Immature natural killer cell (primary cell): Measurements from ENCODE around the gene PSMC6. TPM values are rescaled to one million over a fixed set of nuclear protein-coding genes. Genes with fewer than 3 reads are reported as not detected.
A peak's percentile ranks its signal among the peaks of the same experiment; 100 is the strongest.
"Not testable (repeated sequence)": the region's sequence is repeated elsewhere in the genome, so short reads cannot be mapped to it uniquely, and the experiment has no call there.

ENCODE experiments used
- DNase-seq, 3 donors: peaks; one replicate each; pipeline ENCODE4 v3.0.0; 2022; ENCODE audit warnings: mixed read lengths in 1 of 3
- H3K27ac Mint-ChIP-seq, 6 donors: one replicate each; pipeline ENCODE4 v1.8.0; 2020; ENCODE audit warnings: mixed read lengths in 6 of 6, mild to moderate bottlenecking in 5 of 6, inconsistent platforms in 4 of 6, moderate library complexity in 3 of 6
- H3K27me3 Mint-ChIP-seq, 3 donors: one replicate each; pipeline ENCODE4 v1.8.0; 2020 to 2021; ENCODE audit warnings: low read depth in 3 of 3, mild to moderate bottlenecking in 3 of 3, mixed read lengths in 3 of 3, moderate library complexity in 3 of 3, inconsistent platforms in 1 of 3
- H3K36me3 Mint-ChIP-seq, 3 donors: one replicate each; pipeline ENCODE4 v1.8.0; 2020; ENCODE audit warnings: mixed read lengths in 3 of 3, inconsistent platforms in 2 of 3, mild to moderate bottlenecking in 2 of 3
- H3K4me1 Mint-ChIP-seq, 2 donors: one replicate each; pipeline ENCODE4 v1.8.0; 2020; ENCODE audit warnings: inconsistent platforms in 2 of 2, mild to moderate bottlenecking in 2 of 2, mixed read lengths in 2 of 2, moderate library complexity in 1 of 2
- H3K4me3 Mint-ChIP-seq, 5 donors: one replicate each; pipeline ENCODE4 v1.8.0; 2020; ENCODE audit warnings: mild to moderate bottlenecking in 5 of 5, mixed read lengths in 5 of 5, inconsistent platforms in 3 of 5, moderate library complexity in 3 of 5
- H3K9me3 Mint-ChIP-seq, 6 donors: one replicate each; pipeline ENCODE4 v1.8.0; 2020; ENCODE audit warnings: mild to moderate bottlenecking in 6 of 6, mixed read lengths in 6 of 6, inconsistent platforms in 4 of 6, moderate library complexity in 3 of 6
- polyA plus RNA-seq, 3 donors: library from polyadenylated mRNA; unstranded; fragments of 300-500 nt; fragmentation: Illumina TruSeq; gene quantifications; one replicate each; pipeline ENCODE4 v1.2.3, GENCODE V29; 2021

The PSMC6 gene
- polyA plus RNA-seq, 3 donors from 2014 or later: 47.4 to 67.9 (median 59.7) TPM

GRCh38 chr14:52694761-52695480 is 12.1 kb upstream of the PSMC6 start:
- H3K4me3 Mint-ChIP-seq: peak overlapping the region; percentile 97 to 100 (median 98)
- H3K27ac Mint-ChIP-seq: peak overlapping the region; percentile 92 to 97 (median 95)
- no peaks in the 10 kb centered on the region for H3K9me3 Mint-ChIP-seq
- peaks cover 0 to 10% (median 2%) of the 10 kb centered on the region in 3 donors for H3K27me3 Mint-ChIP-seq
- H3K4me1 Mint-ChIP-seq: peaks cover 23 to 50% of the 10 kb centered on the region in 2 donors
- DNase-seq: peak; percentile 59 to 62 (median 60)
- H3K36me3 Mint-ChIP-seq: no peaks in the 10 kb centered on the region

- Mint-ChIP-seq H3K27ac (peak within 1 kb of the TSS; percentile 92 to 97 (median 95)), H3K36me3 (no peaks in the 10 kb centered on the region), H3K9me3 (no peaks in the 10 kb centered on the region), H3K4me3 (peak within 1 kb of the TSS; percentile 97 to 100 (median 98)), H3K4me1 (peaks cover 23 to 46% of the 10 kb centered on the region in 2 donors), H3K27me3 (peaks cover 0 to 10% (median 2%) of the 10 kb centered on the region in 3 donors)
- DNase-seq: peak; percentile 70 to 74 (median 73)
These were observed 11.4 kb upstream of the PSMC6 start, which contains the start of gene ERO1A for GRCh38 chr14:52695481-52696091. Gene ERO1A, minus strand, starts transcription at chr14:52695558. Its CDS starts 77 bp downstream, at chr14:52695481.

GRCh38 chr14:52700701-52701172 is 6.3 kb upstream of the PSMC6 start:
- Mint-ChIP-seq H3K27me3 (peaks cover 3 to 6% (median 3%) of the 10 kb centered on the region in 3 donors), H3K4me1 (peaks cover 3 to 4% of the 10 kb centered on the region in 2 donors), H3K36me3 (no peaks in the 10 kb centered on the region), H3K4me3 (no peak overlapping the region), H3K27ac (no peak overlapping the region), H3K9me3 (no peaks in the 10 kb centered on the region)
- DNase-seq: no peak

GRCh38 chr14:52701223-52701622 is 5.8 kb upstream of the PSMC6 start:
- DNase-seq: no peak
- H3K9me3 Mint-ChIP-seq: no peaks in the 10 kb centered on the region
- peak overlapping the region in 1 of 6 donors; percentile 20 for H3K27ac Mint-ChIP-seq
- H3K27me3 Mint-ChIP-seq: peaks cover 3 to 6% (median 3%) of the 10 kb centered on the region in 3 donors
- H3K36me3 Mint-ChIP-seq: no peaks in the 10 kb centered on the region
- H3K4me3 Mint-ChIP-seq: no peak overlapping the region
- H3K4me1 Mint-ChIP-seq: peaks cover 3% of the 10 kb centered on the region in 2 donors

- Mint-ChIP-seq H3K4me3 (no peak overlapping the region), H3K27me3 (peaks cover 3 to 5% (median 3%) of the 10 kb centered on the region in 3 donors), H3K27ac (no peak overlapping the region), H3K4me1 (peaks cover 23% of the 10 kb centered on the region in 2 donors), H3K9me3 (no peaks in the 10 kb centered on the region), H3K36me3 (peaks cover 0 to 4% (median 0%) of the 10 kb centered on the region in 3 donors)
- DNase-seq: no peak
These were observed 3.8 kb upstream of the PSMC6 start for GRCh38 chr14:52703225-52703624.

GRCh38 chr14:52703664-52704063 is 3.3 kb upstream of the PSMC6 start:
- no peak overlapping the region for H3K4me3 Mint-ChIP-seq
- peaks cover 0 to 7% (median 0%) of the 10 kb centered on the region in 3 donors for H3K36me3 Mint-ChIP-seq
- H3K27ac Mint-ChIP-seq: no peak overlapping the region
- peaks cover 27% of the 10 kb centered on the region in 2 donors for H3K4me1 Mint-ChIP-seq
- peaks cover 3 to 5% (median 3%) of the 10 kb centered on the region in 3 donors for H3K27me3 Mint-ChIP-seq
- no peaks in the 10 kb centered on the region for H3K9me3 Mint-ChIP-seq
- no peak for DNase-seq

- H3K27ac Mint-ChIP-seq: peak overlapping the region; percentile 91 to 99 (median 98)
- DNase-seq: peak in 2 of 3 donors; percentile 30 to 34
- peak overlapping the region; percentile 96 to 99 (median 99) for H3K4me3 Mint-ChIP-seq
- H3K9me3 Mint-ChIP-seq: no peaks in the 10 kb centered on the region
- H3K4me1 Mint-ChIP-seq: peaks cover 31 to 44% of the 10 kb centered on the region in 2 donors
- H3K36me3 Mint-ChIP-seq: peaks cover 0 to 21% (median 2%) of the 10 kb centered on the region in 3 donors
- peaks cover 0 to 5% (median 3%) of the 10 kb centered on the region in 3 donors for H3K27me3 Mint-ChIP-seq
These were observed 714 bp upstream of the PSMC6 start for GRCh38 chr14:52706286-52706685.

GRCh38 chr14:52711666-52712065 is 4.7 kb downstream of the PSMC6 start:
- peaks cover 0 to 2% (median 0%) of the 10 kb centered on the region in 3 donors for H3K27me3 Mint-ChIP-seq
- DNase-seq: no peak
- no peak overlapping the region for H3K4me3 Mint-ChIP-seq
- H3K36me3 Mint-ChIP-seq: peaks cover 12 to 54% (median 20%) of the 10 kb centered on the region in 3 donors
- H3K4me1 Mint-ChIP-seq: peaks cover 23 to 41% of the 10 kb centered on the region in 2 donors
- H3K27ac Mint-ChIP-seq: no peak overlapping the region
- no peaks in the 10 kb centered on the region for H3K9me3 Mint-ChIP-seq

GRCh38 chr14:52716155-52716554 is 9.2 kb downstream of the PSMC6 start:
- Mint-ChIP-seq H3K4me3 (no peak overlapping the region), H3K9me3 (no peaks in the 10 kb centered on the region), H3K4me1 (peaks cover 2 to 7% of the 10 kb centered on the region in 2 donors), H3K27me3 (peaks cover 0 to 1% (median 0%) of the 10 kb centered on the region in 3 donors), H3K36me3 (peaks cover 16 to 52% (median 26%) of the 10 kb centered on the region in 3 donors), H3K27ac (no peak overlapping the region)
- DNase-seq: no peak

- Mint-ChIP-seq H3K27me3 (peaks cover 0 to 3% (median 0%) of the 10 kb centered on the region in 3 donors), H3K4me1 (peaks cover 0 to 1% of the 10 kb centered on the region in 2 donors), H3K36me3 (peaks cover 19 to 58% (median 20%) of the 10 kb centered on the region in 3 donors), H3K9me3 (no peaks in the 10 kb centered on the region), H3K27ac (peak overlapping the region in 4 of 6 donors; percentile 4 to 68 (median 49)), H3K4me3 (no peak overlapping the region)
- DNase-seq: no peak
These were observed 16.7 kb downstream of the PSMC6 start for GRCh38 chr14:52723514-52724359.

- H3K27ac Mint-ChIP-seq: peak overlapping the region in 2 of 6 donors; percentile 4 to 52
- H3K4me3 Mint-ChIP-seq: no peak overlapping the region
- no peaks in the 10 kb centered on the region for H3K9me3 Mint-ChIP-seq
- H3K4me1 Mint-ChIP-seq: peaks cover 0 to 1% of the 10 kb centered on the region in 2 donors
- peaks cover 0 to 3% (median 0%) of the 10 kb centered on the region in 3 donors for H3K27me3 Mint-ChIP-seq
- H3K36me3 Mint-ChIP-seq: peaks cover 19 to 52% (median 19%) of the 10 kb centered on the region in 3 donors
- DNase-seq: no peak
These were observed 17.3 kb downstream of the PSMC6 start for GRCh38 chr14:52724360-52724644.

GRCh38 chr14:52727509-52727908 is 20.5 kb downstream of the PSMC6 start:
- not testable (repeated sequence) for H3K9me3 Mint-ChIP-seq, DNase-seq, H3K4me3 Mint-ChIP-seq, H3K27me3 Mint-ChIP-seq, H3K27ac Mint-ChIP-seq
- Mint-ChIP-seq H3K36me3 (peaks cover 6 to 31% (median 12%) of the 10 kb centered on the region in 3 donors), H3K4me1 (peaks cover 16 to 23% of the 10 kb centered on the region in 2 donors)

GRCh38 chr14:52729035-52729434 is 22.0 kb downstream of the PSMC6 start:
- not testable (repeated sequence) for H3K9me3 Mint-ChIP-seq, H3K27me3 Mint-ChIP-seq, DNase-seq
- Mint-ChIP-seq H3K36me3 (peaks cover 7 to 29% (median 8%) of the 10 kb centered on the region in 3 donors), H3K27ac (peak overlapping the region in 5 of 6 donors; percentile 45 to 77 (median 57)), H3K4me1 (peaks cover 24 to 38% of the 10 kb centered on the region in 2 donors), H3K4me3 (peak overlapping the region; percentile 33 to 66 (median 56))
